ENCODE data around the gene DIP2A. TPM values are rescaled to one million over a fixed set of nuclear protein-coding genes. Genes with fewer than 3 reads are reported as not detected.

DIP2A gene
- total and polyA plus RNA-seq, 2 of the 8 experiments (the other 6 are each of a cell fraction or from before 2014, with no cell fraction given): 16.0 to 27.1 TPM

DNA sequence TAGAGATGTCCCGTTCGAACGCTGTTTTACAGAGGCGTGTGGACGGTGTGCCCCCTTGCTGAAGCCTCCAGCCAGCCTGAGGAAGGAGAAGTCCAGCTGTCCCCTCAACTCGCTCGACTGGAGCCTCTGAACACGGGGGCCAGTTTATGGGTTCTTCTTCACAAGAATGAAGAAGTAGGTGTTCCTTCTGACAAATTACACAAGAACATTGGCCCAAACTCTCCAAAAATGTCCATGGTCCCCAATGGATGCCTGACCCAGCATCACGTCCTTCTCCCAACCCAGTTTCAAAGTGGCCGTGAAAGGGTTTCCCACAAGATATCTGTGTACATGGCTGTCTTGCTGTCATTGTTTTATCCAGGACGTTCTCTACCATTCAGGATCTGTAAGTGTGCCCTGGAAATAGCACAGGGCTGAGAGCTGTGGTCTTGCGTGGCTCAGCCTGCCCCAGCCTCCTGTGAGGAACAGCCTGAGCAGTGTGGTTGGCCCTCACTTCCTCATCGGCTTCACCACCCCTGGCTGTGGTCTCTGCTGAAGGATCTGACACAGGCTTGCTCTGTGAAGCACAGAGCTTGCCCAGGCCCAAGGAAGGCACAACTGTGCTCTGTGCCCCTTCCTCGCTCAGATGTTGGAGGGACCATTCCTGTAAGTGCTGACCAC, 147.2 kb downstream of the DIP2A start:
- Histone ChIP-seq H2BK12ac (ENCODE audit: low read depth, low read length) (peak overlapping the region; percentile 55; the same call in 1 of the 2 replicates), H3K9ac (replicated peaks in 1 of 4; ENCODE audit: extremely low read depth in 1 of 4, low read depth in 3 of 4, low read length in 3 of 4) (no peak overlapping the region), H3K4me2 (ENCODE audit: insufficient read depth in 1 of 2, low read depth in 2 of 2, low read length in 2 of 2) (no peak overlapping the region), H3K56ac (replicated peaks; ENCODE audit: insufficient read length, low read depth, low read length) (no peak overlapping the region), H2BK20ac (ENCODE audit: low read length) (no peak overlapping the region), H2BK15ac (ENCODE audit: low read length) (0 out of 2 replicates have a peak overlapping the region, but pooled peaks have one; percentile 36), H3K79me1 (ENCODE audit: low read depth, low read length) (no peaks in the 10 kb centered on the region), H4K5ac (ENCODE audit: insufficient read length, low read depth, low read length) (no peak overlapping the region), H4K91ac (replicated peaks; ENCODE audit: insufficient read length, low read length) (peak overlapping the region; percentile 44), H3K36me3 (ENCODE audit: control insufficient read depth in 2 of 4, insufficient read depth in 4 of 4, low read length in 3 of 4) (no peaks in the 10 kb centered on the region), H2AFZ (ENCODE audit: low read length) (no peak overlapping the region), H3K27ac (ENCODE audit: low read depth, low read length) (no peak overlapping the region), H3K23me2 (ENCODE audit: low read depth, low read length) (no peaks in the 10 kb centered on the region), H2BK5ac (ENCODE audit: low read depth, low read length) (no peak overlapping the region), H3K4me1 (replicated peaks in 1 of 4; ENCODE audit: control insufficient read depth in 3 of 4, insufficient read depth in 4 of 4, low read length in 3 of 4) (peaks cover 3 to 11% (median 4%) of the 10 kb centered on the region in 4 experiments; a peak in 4 of 7 replicates), H2BK120ac (replicated peaks; ENCODE audit: low read depth, low read length) (no peak overlapping the region), H3K18ac (ENCODE audit: extremely low read depth, low read length) (no peak overlapping the region), H3K9me3 (ENCODE audit: insufficient read depth in 2 of 2, low read depth in 1 of 2, low read length in 1 of 2) (peaks cover 6 to 8% of the 10 kb centered on the region in 2 experiments; a peak in 2 of 4 replicates), H3K27me3 (replicated peaks in 1 of 4; ENCODE audit: control insufficient read depth in 3 of 4, extremely low read depth in 1 of 4, insufficient read depth in 3 of 4, low read length in 3 of 4) (no peaks in the 10 kb centered on the region), H3K14ac (ENCODE audit: insufficient read length) (no peak overlapping the region), H2AK5ac (ENCODE audit: low read depth, low read length) (no peak overlapping the region), H4K8ac (ENCODE audit: extremely low read depth, insufficient read depth, low read length) (no peak overlapping the region), H3K23ac (ENCODE audit: insufficient read length) (no peak overlapping the region), H4K20me1 (replicated peaks in 1 of 2; ENCODE audit: control insufficient read depth in 1 of 2, insufficient read depth in 2 of 2, low read length in 2 of 2) (no peaks in the 10 kb centered on the region), H3K4ac (replicated peaks; ENCODE audit: insufficient read length, low read depth, low read length) (no peak overlapping the region), H3K79me2 (ENCODE audit: control insufficient read depth in 1 of 2, insufficient read depth in 2 of 2, low read length in 2 of 2) (no peaks in the 10 kb centered on the region), H3K4me3 (ENCODE audit: extremely low read depth in 1 of 4, insufficient read depth in 2 of 4, low read depth in 3 of 4, low read length in 4 of 4) (no peak overlapping the region)
- DNase-seq (ENCODE audit: low read depth in 1 of 2, low spot score in 2 of 2) (no peak), FAIRE-seq (no peak)
- 81% methylated on average over 14 of the region's 14 CpGs; no CpG with 5 or more reads in 1 of the 2 experiments for WGBS, 2 experiments (ENCODE audit: extremely low coverage in 1 of 2, insufficient coverage in 1 of 2, insufficient read length in 1 of 2, insufficient replicate concordance in 2 of 2, low coverage in 1 of 2, low lambda C conversion rate in 2 of 2, missing lambda C conversion rate in 1 of 2)
- CTCF ChIA-PET (ENCODE audit: partially characterized antibody): interaction anchor here (1.6 kb wide), 1 partner anchor 15 kb away, joined by 4 read pairs; no protein-coding TSS in a partner anchor
- POLR2A ChIA-PET (ENCODE audit: partially characterized antibody): no interaction called here
- no peak for TF ChIP-seq YY1 (IDR thresholded peaks at IDR 0.05; ENCODE audit: low read depth, low read length)
- no peak for TF ChIP-seq E2F6 (IDR thresholded peaks at IDR 0.05)
- TF ChIP-seq BRCA1 (IDR thresholded peaks at IDR 0.05; ENCODE audit: low read depth, low read length): no peak
- no peak for TF ChIP-seq TAF7 (optimal IDR thresholded peaks at IDR 0.05; ENCODE audit: borderline replicate concordance, low read depth, low read length)
- no peak for TF ChIP-seq POLR2AphosphoS5 (IDR thresholded peaks at IDR 0.05; ENCODE audit: low read depth, low read length)
- TF ChIP-seq TCF12 (IDR thresholded peaks at IDR 0.05; ENCODE audit: low read depth, low read length): no peak
- TF ChIP-seq ATF3 (IDR thresholded peaks at IDR 0.05; ENCODE audit: insufficient read depth, low read depth, low read length): no peak
- TF ChIP-seq RNF2 (IDR thresholded peaks at IDR 0.05; ENCODE audit: borderline replicate concordance, low read depth, low read length, missing control alignments, poor library complexity, severe bottlenecking): no peak
- TF ChIP-seq EGR1 (IDR thresholded peaks at IDR 0.05; ENCODE audit: borderline replicate concordance, low read depth, low read length): no peak
- TF ChIP-seq SP4 (IDR thresholded peaks at IDR 0.05; ENCODE audit: low read length): no peak
- no peak for TF ChIP-seq JUND (IDR thresholded peaks at IDR 0.05; ENCODE audit: low read length)
- TF ChIP-seq CTBP2 (IDR thresholded peaks at IDR 0.05; ENCODE audit: borderline replicate concordance, insufficient read depth, insufficient read length, low read length): no peak
